GM20431 (cell line): Measurements from ENCODE around the gene GNPDA1.

Experiments used
- in situ Hi-C: fragments of 300-500 bp; cut with MseI, MboI; formaldehyde crosslinking; loops from one replicate; pipeline ENCODE4 v1.15.0; 2020; ENCODE audit warnings: low sequenced_read_pairs; ENCODE audit not compliant: unreplicated experiment

The GNPDA1 gene

DNA sequence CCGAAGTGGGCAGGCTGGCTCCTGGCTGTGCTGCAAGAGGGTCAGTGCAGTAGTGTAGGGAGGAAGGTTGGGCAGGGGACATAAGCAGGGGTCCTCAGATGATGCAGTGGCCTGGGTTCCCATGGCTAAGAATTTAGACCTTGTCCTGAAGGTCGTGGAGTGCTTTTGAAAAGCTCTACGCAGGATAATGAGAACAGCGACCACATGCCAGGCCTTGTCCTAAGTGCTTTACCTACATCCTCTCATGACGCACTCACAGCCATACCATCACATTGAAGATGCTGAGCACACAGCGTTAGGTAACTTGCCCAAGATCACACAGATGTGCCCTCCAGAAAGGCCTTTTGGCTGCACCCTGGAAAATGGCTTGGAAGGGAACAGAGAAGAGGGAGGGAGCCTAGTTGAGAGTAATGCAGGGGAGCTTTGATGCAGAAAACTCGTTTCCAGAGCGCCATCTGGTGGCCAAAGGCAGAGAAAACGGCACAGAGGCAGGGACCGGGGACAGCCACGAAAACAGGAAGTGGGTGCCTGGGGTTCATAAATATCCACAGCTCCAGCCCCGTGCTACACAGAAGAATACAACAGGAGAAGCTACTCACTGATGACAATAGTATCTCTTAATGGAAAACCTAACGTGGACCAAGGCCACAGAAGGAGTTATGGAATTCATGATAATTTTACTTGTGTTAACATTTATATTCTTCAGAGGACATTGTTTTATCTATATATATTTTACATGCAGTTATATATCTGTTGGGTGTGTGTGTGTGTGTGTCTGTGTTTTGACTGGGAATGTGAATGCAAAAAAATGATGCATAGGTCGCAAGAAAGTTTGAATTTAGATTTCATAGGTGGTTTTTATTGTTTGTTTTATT lies 52.1 kb downstream of the GNPDA1 start:
- in situ Hi-C loops = no loop called here

DNA sequence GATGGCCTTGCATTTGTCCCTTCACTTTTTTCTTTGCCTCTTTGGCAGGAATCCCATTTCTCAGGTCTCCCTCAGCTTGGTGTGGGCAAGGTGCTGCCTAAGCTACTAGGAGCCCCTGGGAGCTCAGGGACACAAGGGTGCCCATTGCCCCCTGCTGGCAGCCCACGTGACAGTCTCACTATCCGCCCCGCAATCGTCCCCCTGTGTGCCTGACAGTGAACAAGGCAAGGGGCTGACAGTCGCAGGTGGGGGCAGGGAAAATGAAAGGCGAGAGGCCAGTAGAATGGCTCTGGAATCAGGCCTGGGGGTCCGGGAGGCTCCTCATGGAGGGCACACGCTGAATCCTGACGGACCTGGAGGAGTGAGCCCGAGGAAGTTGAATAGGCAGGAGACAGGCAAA lies 52.8 kb downstream of the GNPDA1 start:
- in situ Hi-C loops = no loop called here

DNA sequence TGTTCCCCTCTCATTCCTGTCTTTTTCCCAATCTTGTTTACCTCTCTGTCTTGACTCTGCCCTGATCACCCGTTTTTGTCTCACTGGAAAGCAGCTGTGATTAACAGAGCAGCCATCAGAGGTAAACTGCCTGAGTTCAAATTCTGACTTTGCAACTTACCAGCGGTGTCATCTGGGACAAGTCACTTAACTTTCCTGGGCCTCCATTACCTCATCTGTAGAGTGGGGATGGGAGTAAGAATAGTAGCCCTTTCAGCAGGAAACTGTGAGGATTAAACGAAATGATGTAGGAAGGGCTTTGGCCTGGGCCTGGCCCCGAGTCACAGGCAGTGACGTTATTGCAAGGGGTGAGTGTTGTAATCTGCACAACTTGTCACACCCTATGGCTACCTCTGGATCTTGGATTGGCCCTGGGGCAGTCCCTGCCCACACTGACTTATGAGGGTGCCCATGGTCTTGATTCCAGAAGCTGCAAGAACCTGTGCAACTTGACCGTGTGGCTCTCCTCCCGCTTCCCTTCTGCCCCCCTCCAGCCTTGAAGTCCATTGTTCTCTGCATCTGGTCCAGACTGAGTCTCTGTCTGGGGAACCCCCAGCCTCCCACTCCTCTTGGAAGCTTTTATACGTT lies 54.2 kb downstream of the GNPDA1 start:
- in situ Hi-C loops = loop anchor here (10.0 kb wide), 1 partner anchor 264 kb away; no protein-coding TSS in a partner anchor

DNA sequence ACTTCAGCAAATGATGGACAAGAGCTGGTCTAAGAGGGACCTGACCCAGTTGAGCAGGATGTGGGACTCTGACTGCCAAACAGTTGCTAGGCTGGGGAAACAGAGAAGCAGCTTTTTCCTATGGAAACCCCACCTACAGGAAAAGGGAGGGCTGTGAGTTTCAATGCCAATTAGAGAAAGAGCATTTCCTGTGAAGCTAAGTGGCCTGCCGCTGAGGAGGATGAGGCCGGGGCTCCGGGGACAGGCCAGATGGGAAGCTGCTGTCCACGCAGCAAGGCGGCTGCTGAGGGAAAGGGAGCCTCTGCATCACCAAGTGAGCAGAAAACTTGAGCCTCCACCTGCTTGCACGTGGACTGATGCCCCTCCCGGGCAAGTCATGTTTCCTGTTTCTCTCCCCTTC lies 54.7 kb downstream of the GNPDA1 start, which contains the start of gene PCDH12:
Gene PCDH12 (minus strand): TSS at position 90 of the 400 bp plus-strand sequence. CDS start 351 bp downstream, outside the sequence.
- in situ Hi-C loops = loop anchor here (10.0 kb wide), 1 partner anchor 263 kb away; no protein-coding TSS in a partner anchor

- in situ Hi-C loops = loop anchor here (10.0 kb wide), 1 partner anchor 263 kb away; no protein-coding TSS in a partner anchor
These were observed 55.3 kb downstream of the GNPDA1 start for GRCh38 chr5:141957367-141957996.

DNA sequence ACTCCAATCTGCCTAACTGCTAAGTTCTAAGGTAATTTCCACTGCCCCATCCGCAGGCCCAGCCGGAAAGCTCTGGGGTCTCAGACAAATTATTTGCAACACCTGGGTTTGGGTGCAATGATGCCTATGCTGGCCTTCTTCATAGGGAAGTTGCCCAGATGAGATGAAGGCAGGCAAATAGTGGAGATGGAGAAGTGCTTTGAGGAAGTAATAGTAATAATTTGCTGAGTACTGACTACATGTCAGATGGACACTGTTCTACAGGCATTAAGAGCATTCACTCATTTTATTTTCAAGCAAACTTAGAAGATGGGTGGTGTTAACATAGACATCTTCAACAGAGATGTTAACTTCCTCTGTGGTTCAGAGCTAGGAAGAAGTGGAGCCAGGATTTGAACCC lies 58.6 kb downstream of the GNPDA1 start:
- in situ Hi-C loops = loop anchor here (10.0 kb wide), 1 partner anchor 259 kb away; no protein-coding TSS in a partner anchor

- in situ Hi-C loops = loop anchor here (10.0 kb wide), 1 partner anchor 257 kb away; no protein-coding TSS in a partner anchor
These were observed 60.8 kb downstream of the GNPDA1 start for GRCh38 chr5:141952020-141952419.

DNA sequence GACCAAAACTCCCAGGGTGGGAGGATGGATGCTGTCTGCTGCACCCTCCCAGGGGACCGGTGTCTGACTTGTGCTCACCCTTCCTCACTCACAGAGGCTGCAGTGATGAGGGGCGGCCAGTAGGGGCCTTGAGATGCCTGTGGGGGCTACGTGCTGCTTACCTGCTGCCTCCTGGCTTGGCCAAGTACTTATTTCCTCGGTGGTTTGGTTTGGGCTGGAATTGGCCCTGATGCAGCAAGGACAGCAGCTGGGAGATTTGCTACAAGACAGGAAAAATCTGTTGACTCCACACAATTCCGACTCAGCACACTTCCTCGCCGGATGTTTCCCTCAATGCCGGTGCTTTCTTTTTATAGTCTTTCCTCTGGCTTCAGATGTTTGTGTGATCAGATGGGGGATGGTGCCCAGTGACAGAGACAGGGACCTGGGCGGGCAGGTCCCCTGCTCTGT lies 61.5 kb downstream of the GNPDA1 start:
- in situ Hi-C loops = loop anchor here (10.0 kb wide), 1 partner anchor 257 kb away; no protein-coding TSS in a partner anchor
